DMS 273 treated with DMSO at 0.1 percent for 48 hours (cell line): ENCODE measurements around the gene HOXD12.

Experiments used
- DNase-seq: peaks from one replicate; lab custom pipeline; 2025; lab: John Stamatoyannopoulos, UW

The HOXD12 gene

GRCh38 chr2:176099728-176100546 lies at the start of gene HOXD12:
Gene HOXD12 (plus strand): TSS chr2:176099795. CDS start chr2:176099802, 7 bp downstream.
- no peak for DNase-seq

- no peak for DNase-seq
Observed at GRCh38 chr2:176056406-176056805, 43.2 kb upstream of the HOXD12 start.

- peak; percentile 29 for DNase-seq
Observed at GRCh38 chr2:176063958-176064357, 35.6 kb upstream of the HOXD12 start.

GRCh38 chr2:176066645-176067588 lies 32.7 kb upstream of the HOXD12 start:
- no peak for DNase-seq

- no peak for DNase-seq
Observed at GRCh38 chr2:176067589-176068418, 31.8 kb upstream of the HOXD12 start.

GRCh38 chr2:176068419-176068832 lies 31.2 kb upstream of the HOXD12 start:
- no peak for DNase-seq

GRCh38 chr2:176071330-176072291 lies 28.0 kb upstream of the HOXD12 start:
- no peak for DNase-seq

- no peak for DNase-seq
Observed at GRCh38 chr2:176072292-176072669, 27.3 kb upstream of the HOXD12 start.

GRCh38 chr2:176072951-176073904 lies 26.4 kb upstream of the HOXD12 start:
- no peak for DNase-seq

- no peak for DNase-seq
Observed at GRCh38 chr2:176074919-176075425, 24.6 kb upstream of the HOXD12 start.

GRCh38 chr2:176075481-176075880 lies 24.1 kb upstream of the HOXD12 start:
- no peak for DNase-seq

- DNase-seq = no peak
Observed at GRCh38 chr2:176076063-176076462, 23.5 kb upstream of the HOXD12 start.

- DNase-seq = no peak
Observed at GRCh38 chr2:176076796-176077195, 22.8 kb upstream of the HOXD12 start.

- DNase-seq = no peak
Observed at GRCh38 chr2:176078541-176079284, 20.9 kb upstream of the HOXD12 start.

GRCh38 chr2:176079285-176079830 lies 20.2 kb upstream of the HOXD12 start:
- no peak for DNase-seq

- no peak for DNase-seq
Observed at GRCh38 chr2:176079831-176080539, 19.6 kb upstream of the HOXD12 start.

- no peak for DNase-seq
Observed at GRCh38 chr2:176080540-176081375, 18.8 kb upstream of the HOXD12 start.
